ENCODE measurements around the gene AFF3. TPM values are rescaled to one million over a fixed set of nuclear protein-coding genes. Genes with fewer than 3 reads are reported as not detected.

The AFF3 gene
- total RNA-seq, 4 donors from 2014 or later, result 5.3 to 216 (median 12.5) TPM

GRCh38 chr2:99891428-99891780 is 251.0 kb downstream of the AFF3 start:
- Histone ChIP-seq H3K36me3 (no peaks in the 10 kb centered on the region), H3K27me3 (no peaks in the 10 kb centered on the region), H3K4me3 (no peak overlapping the region), H3K9me3 (no peaks in the 10 kb centered on the region), H3K27ac (no peak overlapping the region), H3K4me1 (no peaks in the 10 kb centered on the region)
- no peak for TF ChIP-seq POLR2A (IDR thresholded peaks at IDR 0.05)
- no peak for TF ChIP-seq CTCF (IDR thresholded peaks at IDR 0.05)
- no peak for DNase-seq

- H3K4me1 ChIP-seq, result no peaks in the 10 kb centered on the region
- no peak overlapping the region for H3K4me3 ChIP-seq
- H3K27ac ChIP-seq, result no peak overlapping the region
- no peak for DNase-seq
- H3K9me3 ChIP-seq, result no peaks in the 10 kb centered on the region
- no peaks in the 10 kb centered on the region for H3K36me3 ChIP-seq
- TF ChIP-seq CTCF (IDR thresholded peaks at IDR 0.05) (no peak), POLR2A (IDR thresholded peaks at IDR 0.05) (no peak)
- H3K27me3 ChIP-seq, result no peaks in the 10 kb centered on the region
Observed at GRCh38 chr2:99890568-99891427, 251.6 kb downstream of the AFF3 start.

- Histone ChIP-seq H3K27me3 (no peaks in the 10 kb centered on the region), H3K27ac (no peak overlapping the region), H3K36me3 (no peaks in the 10 kb centered on the region), H3K4me3 (no peak overlapping the region), H3K4me1 (no peaks in the 10 kb centered on the region), H3K9me3 (no peaks in the 10 kb centered on the region)
- TF ChIP-seq POLR2A (IDR thresholded peaks at IDR 0.05) (no peak), CTCF (IDR thresholded peaks at IDR 0.05) (no peak)
- no peak for DNase-seq
Observed at GRCh38 chr2:99888617-99889016, 253.8 kb downstream of the AFF3 start.

GRCh38 chr2:99886418-99886817 is 256.0 kb downstream of the AFF3 start:
- no peak for TF ChIP-seq CTCF (IDR thresholded peaks at IDR 0.05)
- no peak for TF ChIP-seq POLR2A (IDR thresholded peaks at IDR 0.05)
- no peaks in the 10 kb centered on the region for H3K36me3 ChIP-seq
- no peak for DNase-seq

GRCh38 chr2:99883358-99883757 is 259.0 kb downstream of the AFF3 start:
- H3K4me3 ChIP-seq, result no peak overlapping the region
- DNase-seq, result no peak
- H3K4me1 ChIP-seq, result peaks cover 0 to 6% (median 0%) of the 10 kb centered on the region in 4 donors
- no peaks in the 10 kb centered on the region for H3K36me3 ChIP-seq
- no peaks in the 10 kb centered on the region for H3K9me3 ChIP-seq
- H3K27ac ChIP-seq, result no peak overlapping the region
- no peak for TF ChIP-seq CTCF (IDR thresholded peaks at IDR 0.05)
- TF ChIP-seq POLR2A (IDR thresholded peaks at IDR 0.05), result no peak
- H3K27me3 ChIP-seq, result no peaks in the 10 kb centered on the region

More at GRCh38 chr2:99886418-99886817, 256.0 kb downstream of the AFF3 start:
- Histone ChIP-seq H3K4me3 (no peak overlapping the region), H3K4me1 (peaks cover 0 to 6% (median 0%) of the 10 kb centered on the region in 4 donors), H3K9me3 (no peaks in the 10 kb centered on the region), H3K27ac (no peak overlapping the region), H3K27me3 (no peaks in the 10 kb centered on the region)
